GM21390 (cell line): ENCODE data around the gene NLGN1.

Source experiments
- ATAC-seq: cut with Tn5 transposase; IDR thresholded peaks from one replicate; pipeline ENCODE4 v1.9.1; 2021; ENCODE audit not compliant: unreplicated experiment

The NLGN1 gene

GRCh38 chr3:173957646-173958045 lies 560.1 kb downstream of the NLGN1 start:
- ATAC-seq, result no peak

GRCh38 chr3:173958805-173959204 lies 561.3 kb downstream of the NLGN1 start:
- ATAC-seq, result no peak

- ATAC-seq, result no peak
Observed at GRCh38 chr3:173970281-173970680, 572.7 kb downstream of the NLGN1 start.

GRCh38 chr3:173976281-173976680 lies 578.7 kb downstream of the NLGN1 start:
- ATAC-seq, result no peak

GRCh38 chr3:173977747-173978146 lies 580.2 kb downstream of the NLGN1 start:
- ATAC-seq, result no peak

- ATAC-seq, result no peak
Observed at GRCh38 chr3:173983343-173983742, 585.8 kb downstream of the NLGN1 start.

GRCh38 chr3:173986861-173987410 lies 589.4 kb downstream of the NLGN1 start:
- no peak for ATAC-seq

GRCh38 chr3:173988909-173989308 lies 591.4 kb downstream of the NLGN1 start:
- ATAC-seq, result no peak

- ATAC-seq, result no peak
Observed at GRCh38 chr3:173992416-173992815, 594.9 kb downstream of the NLGN1 start.

- ATAC-seq, result no peak
Observed at GRCh38 chr3:173993299-173993698, 595.8 kb downstream of the NLGN1 start.

GRCh38 chr3:174000675-174001074 lies 603.1 kb downstream of the NLGN1 start:
- ATAC-seq, result no peak

- no peak for ATAC-seq
Observed at GRCh38 chr3:174002543-174002942, 605.0 kb downstream of the NLGN1 start.

GRCh38 chr3:174010907-174011306 lies 613.4 kb downstream of the NLGN1 start:
- ATAC-seq, result no peak

GRCh38 chr3:174016186-174016585 lies 618.6 kb downstream of the NLGN1 start:
- no peak for ATAC-seq

GRCh38 chr3:174020156-174020555 lies 622.6 kb downstream of the NLGN1 start:
- ATAC-seq, result no peak

- ATAC-seq, result no peak
Observed at GRCh38 chr3:174023421-174023820, 625.9 kb downstream of the NLGN1 start.

- ATAC-seq, result no peak
Observed at GRCh38 chr3:174028673-174029072, 631.1 kb downstream of the NLGN1 start.

GRCh38 chr3:174035328-174035886 lies 637.9 kb downstream of the NLGN1 start:
- no peak for ATAC-seq

GRCh38 chr3:174046311-174046710 lies 648.8 kb downstream of the NLGN1 start:
- ATAC-seq, result no peak

- ATAC-seq, result no peak
Observed at GRCh38 chr3:174049472-174049871, 651.9 kb downstream of the NLGN1 start.

GRCh38 chr3:174051191-174051590 lies 653.6 kb downstream of the NLGN1 start:
- ATAC-seq, result no peak

- no peak for ATAC-seq
Observed at GRCh38 chr3:174058804-174059203, 661.3 kb downstream of the NLGN1 start.

GRCh38 chr3:174060431-174060830 lies 662.9 kb downstream of the NLGN1 start:
- ATAC-seq, result no peak
